Fibroblast of lung (primary cell): ENCODE results near the gene FJX1. TPM values are rescaled to one million over a fixed set of nuclear protein-coding genes. Genes with fewer than 3 reads are reported as not detected.

Experiments used
- DNase-seq, 2 donors: peaks; one replicate each; pipeline versions ENCODE4 v3.0.0 to v3.0.0-alpha.2; 2010; ENCODE audit warnings: low read depth in 2 of 2
- H2AFZ ChIP-seq: 2 replicates; pipeline ENCODE4 v1.5.1; 2012; ENCODE audit warnings: low read length, control low read depth, inconsistent platforms
- H3K27ac ChIP-seq: 2 replicates; pipeline ENCODE4 v1.5.1; 2011; ENCODE audit warnings: low read length, control low read depth; ENCODE audit not compliant: insufficient read depth
- H3K27me3 ChIP-seq: 2 replicates; pipeline ENCODE4 v1.5.1; 2011; ENCODE audit warnings: mild to moderate bottlenecking, low read length; ENCODE audit not compliant: control insufficient read depth, insufficient read depth
- H3K36me3 ChIP-seq: 2 replicates; pipeline ENCODE4 v1.5.1; 2011; ENCODE audit warnings: low read length; ENCODE audit not compliant: control insufficient read depth, insufficient read depth
- H3K4me1 ChIP-seq: 2 replicates; pipeline ENCODE4 v1.5.1; 2011; ENCODE audit warnings: low read length; ENCODE audit not compliant: control insufficient read depth, insufficient read depth; ENCODE audit errors: extremely low read depth
- H3K4me2 ChIP-seq: 2 replicates; pipeline ENCODE4 v1.5.1; 2011; ENCODE audit warnings: low read length, control low read depth; ENCODE audit not compliant: insufficient read depth; ENCODE audit errors: extremely low read depth
- H3K4me3 ChIP-seq, 4 experiments: fragments of 200-600 bp in 1 of 4; sonication (generic) in 1 of 4; replicated peaks in 1 of 4; 2 replicates each; pipeline ENCODE4 v1.5.1; 2011 to 2016; ENCODE audit warnings: low read length in 4 of 4, low read depth in 3 of 4, mild to moderate bottlenecking in 3 of 4, control low read depth in 2 of 4, inconsistent platforms in 1 of 4, mixed read lengths in 1 of 4; ENCODE audit not compliant: insufficient read depth in 1 of 4; ENCODE audit errors: control extremely low read depth in 1 of 4
- H3K79me2 ChIP-seq: 2 replicates; pipeline ENCODE4 v1.5.1; 2012; ENCODE audit warnings: mild to moderate bottlenecking, low read length, inconsistent platforms; ENCODE audit not compliant: control insufficient read depth, insufficient read depth
- H3K9ac ChIP-seq: 2 replicates; pipeline ENCODE4 v1.5.1; 2011; ENCODE audit warnings: mild to moderate bottlenecking, low read length, control low read depth; ENCODE audit not compliant: insufficient read depth
- H3K9me3 ChIP-seq: 2 replicates; pipeline ENCODE4 v1.5.1; 2012; ENCODE audit warnings: low read depth, low read length; ENCODE audit not compliant: control insufficient read depth, insufficient read depth
- H4K20me1 ChIP-seq: 2 replicates; pipeline ENCODE4 v1.5.1; 2011; ENCODE audit warnings: low read length; ENCODE audit not compliant: control insufficient read depth, insufficient read depth; ENCODE audit errors: extremely low read depth
- CTCF ChIP-seq, 2 donors: IDR thresholded peaks in 1 of 2; conservative IDR thresholded peaks in 1 of 2; 1 replicate in 1 of 2; 2 replicates in 1 of 2; pipeline ENCODE4 v1.5.1; 2011 to 2012; ENCODE audit warnings: low read length in 2 of 2, control low read depth in 1 of 2, inconsistent platforms in 1 of 2, low read depth in 1 of 2, mild to moderate bottlenecking in 1 of 2
- EZH2 ChIP-seq: IDR thresholded peaks from 2 replicates; pipeline ENCODE4 v1.5.1; 2012; ENCODE audit warnings: low read length, control low read depth, mild to moderate bottlenecking; ENCODE audit errors: missing control alignments
- polyA plus RNA-seq, 2 donors: library from polyadenylated mRNA; depleted of rRNA in 1 of 2; stranded (reverse) in 1 of 2; unstranded in 1 of 2; fragments of >200 nt; gene quantifications; 2 replicates each; pipeline ENCODE4 v1.2.1, GENCODE V29; 2011 to 2012; ENCODE audit warnings: missing spikeins in 1 of 2
- total RNA-seq: library from RNA; depleted of rRNA; stranded (reverse); fragments of >200 nt; gene quantifications from 2 replicates; pipeline ENCODE4 v1.2.1, GENCODE V29; 2014

Gene FJX1
- total and polyA plus RNA-seq, 2 donors (not counting 1 experiment from before 2014, with no cell fraction given): 4.2 to 10.4 TPM

GRCh38 chr11:35579557-35580396, 38.5 kb upstream of the FJX1 start:
- H4K20me1 ChIP-seq: no peaks in the 10 kb centered on the region
- no peaks in the 10 kb centered on the region for H3K79me2 ChIP-seq
- peak overlapping the region; percentile 71 for H3K27ac ChIP-seq
- H3K4me2 ChIP-seq: peak overlapping the region; percentile 67
- no peak for TF ChIP-seq EZH2
- TF ChIP-seq CTCF (conservative IDR thresholded peaks at IDR 0.05 in 1 of 2, IDR thresholded peaks at IDR 0.05 in 1 of 2; ENCODE audit: low read depth in 1 of 2, low read length in 2 of 2): no peak
- H3K36me3 ChIP-seq: no peaks in the 10 kb centered on the region
- H3K4me1 ChIP-seq: peaks cover 37% of the 10 kb centered on the region
- no peak overlapping the region for H3K9ac ChIP-seq
- no peak overlapping the region for H2AFZ ChIP-seq
- no peaks in the 10 kb centered on the region for H3K9me3 ChIP-seq
- no peak overlapping the region for H3K4me3 ChIP-seq
- DNase-seq: peak; percentile 87 to 97
- no peaks in the 10 kb centered on the region for H3K27me3 ChIP-seq

GRCh38 chr11:35580397-35580781, 37.9 kb upstream of the FJX1 start:
- Histone ChIP-seq H2AFZ (no peak overlapping the region), H3K4me1 (peaks cover 37% of the 10 kb centered on the region), H3K27ac (peak overlapping the region; percentile 71), H3K79me2 (no peaks in the 10 kb centered on the region), H3K4me2 (no peak overlapping the region), H3K27me3 (no peaks in the 10 kb centered on the region), H3K9ac (no peak overlapping the region), H3K4me3 (no peak overlapping the region), H3K9me3 (no peaks in the 10 kb centered on the region), H3K36me3 (no peaks in the 10 kb centered on the region), H4K20me1 (no peaks in the 10 kb centered on the region)
- no peak for DNase-seq
- no peak for TF ChIP-seq EZH2

GRCh38 chr11:35582033-35582432, 36.2 kb upstream of the FJX1 start:
- DNase-seq: no peak
- TF ChIP-seq CTCF (conservative IDR thresholded peaks at IDR 0.05 in 1 of 2, IDR thresholded peaks at IDR 0.05 in 1 of 2; ENCODE audit: low read depth in 1 of 2, low read length in 2 of 2) (no peak), EZH2 (no peak)
- no peak overlapping the region for H3K4me3 ChIP-seq
- H3K27me3 ChIP-seq: no peaks in the 10 kb centered on the region
- H3K36me3 ChIP-seq: no peaks in the 10 kb centered on the region
- H3K4me2 ChIP-seq: no peak overlapping the region
- H3K9me3 ChIP-seq: no peaks in the 10 kb centered on the region
- H3K4me1 ChIP-seq: peaks cover 37% of the 10 kb centered on the region
- no peaks in the 10 kb centered on the region for H4K20me1 ChIP-seq
- no peaks in the 10 kb centered on the region for H3K79me2 ChIP-seq
- peak overlapping the region; percentile 4 for H3K27ac ChIP-seq
- no peak overlapping the region for H2AFZ ChIP-seq
- no peak overlapping the region for H3K9ac ChIP-seq
